PC-9 (cell line): ENCODE results near the gene PPP2R5E.

Experiments
- CTCF ChIP-seq: fragments of 200-600 bp; sonication (generic); conservative IDR thresholded peaks from 2 replicates; pipeline ENCODE4 v1.6.1; 2017; ENCODE audit warnings: mixed run types, antibody characterized with exemption, mild to moderate bottlenecking, moderate library complexity
- EZH2 ChIP-seq: fragments of 200-600 bp; sonication (generic); IDR thresholded peaks from 2 replicates; pipeline ENCODE4 v1.8.0; 2017; ENCODE audit warnings: antibody characterized with exemption, low read depth

- TF ChIP-seq EZH2 (no peak), CTCF (no peak)
These were observed 85.7 kb downstream of the PPP2R5E start for GRCh38 chr14:63457498-63457897.
